GM11168 (cell line): ENCODE data around the gene CA5A.

Experiments used
- in situ Hi-C: fragments of 300-500 bp; cut with MboI; formaldehyde crosslinking; loops from one replicate; pipeline ENCODE4 v1.12.0; 2022; ENCODE audit warnings: low sequenced_read_pairs; ENCODE audit not compliant: unreplicated experiment

Gene CA5A

GRCh38 chr16:87854907-87855683, 81.2 kb downstream of the CA5A start:
- in situ Hi-C loops, result loop anchor here (5.0 kb wide), 1 partner anchor 38 kb away; no protein-coding TSS in a partner anchor

- in situ Hi-C loops, result loop anchor here (5.0 kb wide), 1 partner anchor 37 kb away; no protein-coding TSS in a partner anchor
Measured at GRCh38 chr16:87854053-87854906, 82.0 kb downstream of the CA5A start.

- in situ Hi-C loops, result loop anchor here (5.0 kb wide), 1 partner anchor 36 kb away; no protein-coding TSS in a partner anchor
Measured at GRCh38 chr16:87853411-87854052, 82.8 kb downstream of the CA5A start.

- in situ Hi-C loops, result loop anchor here (5.0 kb wide), 1 partner anchor 34 kb away; no protein-coding TSS in a partner anchor
Measured at GRCh38 chr16:87851601-87852000, 84.7 kb downstream of the CA5A start.

GRCh38 chr16:87851141-87851587, 85.2 kb downstream of the CA5A start:
- in situ Hi-C loops, result loop anchor here (5.0 kb wide), 1 partner anchor 34 kb away; no protein-coding TSS in a partner anchor

DNA sequence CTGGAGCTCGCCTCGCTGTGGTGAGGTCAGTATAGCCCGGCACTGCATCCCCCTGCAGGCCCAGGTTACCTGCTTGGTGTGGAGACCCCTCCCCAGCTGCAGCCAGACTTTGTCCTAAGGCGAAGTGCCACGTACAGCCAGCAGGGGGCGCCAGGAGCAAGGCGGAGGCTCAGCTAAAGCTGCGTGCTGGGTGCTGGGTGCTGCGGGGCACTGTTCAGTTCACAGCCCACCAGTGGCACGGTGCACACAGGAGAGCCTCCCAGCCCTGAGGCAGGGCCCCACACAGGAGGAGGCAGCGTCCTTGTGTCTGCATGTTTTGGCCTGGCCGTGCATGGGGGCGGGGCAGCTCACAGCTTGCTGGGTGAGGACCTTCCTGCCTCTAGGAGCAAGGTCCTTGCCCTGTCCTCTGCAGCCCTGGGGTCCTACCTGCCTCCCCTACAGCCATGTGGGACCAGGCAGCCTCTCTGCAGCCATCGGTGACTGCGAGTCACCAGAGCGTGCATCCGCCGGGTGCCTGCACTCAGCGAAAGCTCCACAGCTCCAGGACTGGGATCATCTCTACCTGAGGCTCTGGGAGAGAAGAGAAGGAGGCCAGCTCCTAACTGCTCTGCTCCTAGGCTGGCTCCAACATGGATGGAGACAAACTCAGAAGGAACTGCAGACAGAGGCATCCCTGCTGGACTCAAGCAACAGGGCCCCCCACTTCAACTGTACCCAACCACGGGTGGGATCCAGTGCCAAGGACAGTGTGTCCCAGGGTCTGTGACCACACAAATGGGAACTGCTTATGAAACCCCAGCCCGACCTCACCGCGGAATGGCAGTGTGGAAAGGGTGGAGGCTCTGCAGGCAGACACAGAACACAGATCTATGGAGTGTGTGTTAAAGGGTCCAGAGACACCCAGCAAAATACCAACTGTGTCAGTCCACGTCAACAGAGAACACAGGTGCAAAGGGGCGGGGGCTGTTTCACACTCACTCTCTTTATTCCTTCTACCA, 86.0 kb downstream of the CA5A start:
- in situ Hi-C loops, result loop anchor here (5.0 kb wide), 1 partner anchor 33 kb away; no protein-coding TSS in a partner anchor

DNA sequence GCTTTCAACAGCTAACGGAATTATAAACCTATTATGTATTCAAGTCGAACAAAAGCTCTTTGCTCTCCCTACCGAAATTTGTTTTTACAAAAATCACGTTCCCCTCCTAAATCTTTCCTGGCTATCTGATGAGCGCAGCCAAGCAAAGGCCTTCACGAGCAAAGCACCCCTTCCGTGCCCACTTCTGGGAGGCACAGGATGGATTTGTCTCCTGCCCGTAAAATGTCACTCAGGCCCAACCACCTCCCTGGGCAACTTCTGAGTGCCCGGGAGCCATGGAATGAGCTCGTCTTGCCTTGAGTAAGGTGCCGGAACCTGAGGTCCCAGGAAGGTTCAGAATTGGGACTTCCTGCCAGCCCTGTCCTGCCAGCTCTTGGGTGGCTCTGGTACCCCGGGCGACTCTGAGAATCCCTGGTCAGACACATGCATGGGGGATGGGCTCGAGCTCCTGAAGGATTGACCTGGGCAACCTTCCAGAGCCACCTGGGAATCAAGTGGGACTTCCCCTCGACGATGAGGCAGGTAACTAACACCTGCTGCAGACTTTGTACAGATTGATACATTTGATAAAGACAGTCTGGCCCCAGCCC, 86.8 kb downstream of the CA5A start:
- in situ Hi-C loops, result loop anchor here (5.0 kb wide), 1 partner anchor 32 kb away; no protein-coding TSS in a partner anchor

GRCh38 chr16:87848676-87849345, 87.5 kb downstream of the CA5A start:
- in situ Hi-C loops, result no loop called here

GRCh38 chr16:87847785-87848675, 88.3 kb downstream of the CA5A start:
- in situ Hi-C loops, result no loop called here

- in situ Hi-C loops, result no loop called here
Measured at GRCh38 chr16:87847467-87847784, 88.9 kb downstream of the CA5A start.

GRCh38 chr16:87846705-87847466, 89.4 kb downstream of the CA5A start:
- in situ Hi-C loops, result no loop called here

DNA sequence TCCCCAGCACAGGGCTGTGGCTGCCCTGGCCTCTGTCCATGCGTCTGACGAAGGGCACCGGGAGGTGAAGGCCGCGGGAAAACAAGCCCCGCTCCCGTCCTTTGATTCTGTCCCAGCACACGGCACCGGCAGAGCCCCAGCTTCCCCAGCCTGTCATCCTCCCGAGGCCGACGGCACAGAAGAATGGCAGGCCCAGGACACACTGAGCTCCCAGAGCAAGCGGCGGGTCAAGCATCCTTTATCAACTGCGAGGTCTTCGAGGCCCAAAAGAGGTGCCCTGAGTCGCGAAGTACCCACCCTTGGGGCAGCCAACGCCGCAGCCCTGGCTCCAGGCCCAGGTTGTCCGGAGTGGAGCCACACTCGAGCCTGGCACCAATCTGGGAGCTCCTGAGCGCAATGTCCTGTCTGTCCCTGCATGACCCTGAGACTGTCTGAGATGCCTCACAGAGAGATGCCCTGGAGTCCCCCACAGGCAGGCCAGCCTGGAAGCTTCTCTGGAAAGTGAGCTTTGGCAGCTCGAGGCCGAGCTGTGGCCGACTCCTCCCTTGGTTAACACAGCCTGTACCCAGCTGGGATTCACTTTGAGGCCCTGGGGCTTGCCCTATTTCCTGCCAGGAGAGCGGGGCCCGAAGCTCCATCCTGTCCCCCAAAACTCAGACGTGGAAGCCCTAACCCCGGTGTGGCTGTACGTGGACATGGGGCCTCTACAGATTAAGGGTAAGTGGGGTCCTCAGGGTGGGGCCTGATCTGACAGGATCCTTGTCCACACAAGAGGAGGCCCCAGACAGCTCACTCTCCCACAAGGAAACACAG, 90.3 kb downstream of the CA5A start:
- in situ Hi-C loops, result no loop called here

DNA sequence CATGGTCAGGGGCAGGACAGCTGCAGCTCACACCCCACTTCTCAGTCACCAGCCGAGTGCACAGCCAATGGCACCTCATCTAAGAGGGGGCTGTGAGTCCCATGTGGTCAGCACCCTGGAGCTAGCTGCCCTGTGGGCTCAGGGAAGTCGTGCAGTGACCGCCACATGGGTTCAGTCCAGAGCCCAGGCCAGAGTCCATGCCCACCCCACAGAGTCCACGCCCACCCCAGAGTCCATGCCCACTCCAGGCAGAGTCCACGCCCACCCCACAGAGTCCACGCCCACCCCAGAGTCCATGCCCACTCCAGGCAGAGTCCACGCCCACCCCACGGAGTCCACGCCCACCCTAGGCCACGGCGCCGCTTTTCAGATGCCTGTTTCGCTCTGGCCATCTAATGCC, 91.1 kb downstream of the CA5A start:
- in situ Hi-C loops, result no loop called here

GRCh38 chr16:87844809-87845208, 91.5 kb downstream of the CA5A start:
- in situ Hi-C loops, result no loop called here

DNA sequence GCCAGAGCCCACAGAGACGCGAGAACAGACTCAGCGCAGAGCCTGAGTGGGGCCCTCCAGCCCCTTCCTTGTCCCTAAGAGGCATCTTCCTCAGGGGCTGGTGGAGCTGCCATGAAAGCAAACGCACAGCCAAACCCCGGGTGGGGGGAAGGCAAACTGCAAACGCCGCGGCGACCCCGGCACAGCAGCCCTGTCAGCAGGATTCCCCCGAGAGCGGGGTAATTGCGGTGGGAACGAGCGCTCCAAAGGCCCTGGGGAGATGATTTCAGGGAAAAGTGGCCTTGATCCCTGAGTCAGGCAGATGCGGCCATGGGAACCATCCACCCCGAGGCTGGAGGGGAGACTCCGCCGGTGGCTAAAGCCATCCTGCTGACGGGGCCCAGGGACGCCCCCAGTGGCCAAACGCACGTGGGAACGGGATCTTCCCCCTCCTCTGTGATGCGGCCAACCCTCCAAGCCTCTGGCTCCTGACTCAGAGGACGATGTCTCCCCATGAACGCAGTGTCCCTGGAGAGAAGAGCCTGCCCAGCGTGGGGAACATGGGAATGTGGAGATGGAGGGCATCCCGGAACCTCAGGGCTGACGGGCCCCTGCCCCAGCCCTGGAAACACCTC, 92.1 kb downstream of the CA5A start:
- in situ Hi-C loops, result no loop called here
